ENCODE data around the gene ACTL10. TPM values are rescaled to one million over a fixed set of nuclear protein-coding genes. Genes with fewer than 3 reads are reported as not detected.
A peak's percentile ranks its signal among the peaks of the same experiment; 100 is the strongest.

The ACTL10 gene
- total and polyA plus RNA-seq, 2 of the 13 experiments (the other 11 are each of a cell fraction or from before 2014, with no cell fraction given), result not detected

DNA sequence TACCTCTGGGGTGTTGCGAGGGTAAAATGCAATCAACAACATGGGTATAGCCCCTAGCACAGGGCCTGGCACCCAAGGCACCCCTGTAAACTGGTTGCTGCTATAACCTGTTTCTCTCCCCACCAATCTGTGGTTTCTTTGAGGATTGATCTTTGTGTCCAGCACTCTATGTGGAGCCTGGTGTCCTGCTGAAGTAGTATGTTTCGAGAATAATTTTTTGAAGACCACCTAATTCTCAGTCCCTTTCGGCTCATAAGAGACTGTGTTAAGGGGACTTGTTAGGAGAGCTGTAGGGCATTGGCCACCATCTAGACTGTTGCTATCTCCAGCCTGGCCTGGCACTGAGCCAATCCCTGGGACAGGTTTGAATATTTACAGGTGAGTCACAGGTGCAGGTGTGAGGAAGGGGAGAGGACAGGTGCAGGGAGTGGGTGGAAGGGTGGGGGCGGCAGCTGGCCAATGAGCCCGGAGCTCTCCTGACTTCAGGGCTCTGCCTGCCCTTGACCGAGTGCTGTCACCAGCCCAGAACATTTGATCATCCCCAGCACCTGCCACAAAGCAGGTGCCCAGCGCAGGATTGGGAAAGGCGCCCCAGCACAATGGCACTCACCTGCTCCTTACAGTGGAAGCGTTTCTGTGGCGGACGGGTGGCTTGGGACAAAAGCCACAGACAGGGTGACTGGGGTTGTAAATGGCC lies 12.7 kb upstream of the ACTL10 start (continued):
- TF ChIP-seq FOXP1 (IDR thresholded peaks at IDR 0.05) (no peak), FOXP1 (CRISPR knock-in tag; IDR thresholded peaks at IDR 0.05) (no peak), ZMYM4 (CRISPR knock-in tag; IDR thresholded peaks at IDR 0.05) (no peak), ZHX1 (CRISPR knock-in tag; IDR thresholded peaks at IDR 0.05; ENCODE audit: low read depth) (no peak), ZNF207 (IDR thresholded peaks at IDR 0.05; ENCODE audit: borderline replicate concordance) (no peak), TAF1 (CRISPR knock-in tag; IDR thresholded peaks at IDR 0.05) (0 out of 2 replicates have a peak, but pooled peaks have one; percentile 27), STAT5B (CRISPR knock-in tag; IDR thresholded peaks at IDR 0.05) (no peak), ZNF260 (CRISPR knock-in tag; IDR thresholded peaks at IDR 0.05; ENCODE audit: borderline replicate concordance, low read depth) (no peak), POLR2AphosphoS2 (IDR thresholded peaks at IDR 0.05; ENCODE audit: low read depth, low read length) (no peak; the same call in 1 of the 2 replicates), RXRA (CRISPR knock-in tag; IDR thresholded peaks at IDR 0.05) (no peak), TRIM22 (IDR thresholded peaks at IDR 0.05) (no peak), EEA1 (CRISPR knock-in tag; IDR thresholded peaks at IDR 0.05; ENCODE audit: borderline replicate concordance) (0 out of 2 replicates have a peak, but pooled peaks have one; percentile 8)
- TF ChIP-seq, protein P1, sequence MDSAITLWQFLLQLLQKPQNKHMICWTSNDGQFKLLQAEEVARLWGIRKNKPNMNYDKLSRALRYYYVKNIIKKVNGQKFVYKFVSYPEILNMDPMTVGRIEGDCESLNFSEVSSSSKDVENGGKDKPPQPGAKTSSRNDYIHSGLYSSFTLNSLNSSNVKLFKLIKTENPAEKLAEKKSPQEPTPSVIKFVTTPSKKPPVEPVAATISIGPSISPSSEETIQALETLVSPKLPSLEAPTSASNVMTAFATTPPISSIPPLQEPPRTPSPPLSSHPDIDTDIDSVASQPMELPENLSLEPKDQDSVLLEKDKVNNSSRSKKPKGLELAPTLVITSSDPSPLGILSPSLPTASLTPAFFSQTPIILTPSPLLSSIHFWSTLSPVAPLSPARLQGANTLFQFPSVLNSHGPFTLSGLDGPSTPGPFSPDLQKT (CRISPR knock-in tag; IDR thresholded peaks at IDR 0.05; ENCODE audit: borderline replicate concordance), result no peak
- TF ChIP-seq, protein P2, sequence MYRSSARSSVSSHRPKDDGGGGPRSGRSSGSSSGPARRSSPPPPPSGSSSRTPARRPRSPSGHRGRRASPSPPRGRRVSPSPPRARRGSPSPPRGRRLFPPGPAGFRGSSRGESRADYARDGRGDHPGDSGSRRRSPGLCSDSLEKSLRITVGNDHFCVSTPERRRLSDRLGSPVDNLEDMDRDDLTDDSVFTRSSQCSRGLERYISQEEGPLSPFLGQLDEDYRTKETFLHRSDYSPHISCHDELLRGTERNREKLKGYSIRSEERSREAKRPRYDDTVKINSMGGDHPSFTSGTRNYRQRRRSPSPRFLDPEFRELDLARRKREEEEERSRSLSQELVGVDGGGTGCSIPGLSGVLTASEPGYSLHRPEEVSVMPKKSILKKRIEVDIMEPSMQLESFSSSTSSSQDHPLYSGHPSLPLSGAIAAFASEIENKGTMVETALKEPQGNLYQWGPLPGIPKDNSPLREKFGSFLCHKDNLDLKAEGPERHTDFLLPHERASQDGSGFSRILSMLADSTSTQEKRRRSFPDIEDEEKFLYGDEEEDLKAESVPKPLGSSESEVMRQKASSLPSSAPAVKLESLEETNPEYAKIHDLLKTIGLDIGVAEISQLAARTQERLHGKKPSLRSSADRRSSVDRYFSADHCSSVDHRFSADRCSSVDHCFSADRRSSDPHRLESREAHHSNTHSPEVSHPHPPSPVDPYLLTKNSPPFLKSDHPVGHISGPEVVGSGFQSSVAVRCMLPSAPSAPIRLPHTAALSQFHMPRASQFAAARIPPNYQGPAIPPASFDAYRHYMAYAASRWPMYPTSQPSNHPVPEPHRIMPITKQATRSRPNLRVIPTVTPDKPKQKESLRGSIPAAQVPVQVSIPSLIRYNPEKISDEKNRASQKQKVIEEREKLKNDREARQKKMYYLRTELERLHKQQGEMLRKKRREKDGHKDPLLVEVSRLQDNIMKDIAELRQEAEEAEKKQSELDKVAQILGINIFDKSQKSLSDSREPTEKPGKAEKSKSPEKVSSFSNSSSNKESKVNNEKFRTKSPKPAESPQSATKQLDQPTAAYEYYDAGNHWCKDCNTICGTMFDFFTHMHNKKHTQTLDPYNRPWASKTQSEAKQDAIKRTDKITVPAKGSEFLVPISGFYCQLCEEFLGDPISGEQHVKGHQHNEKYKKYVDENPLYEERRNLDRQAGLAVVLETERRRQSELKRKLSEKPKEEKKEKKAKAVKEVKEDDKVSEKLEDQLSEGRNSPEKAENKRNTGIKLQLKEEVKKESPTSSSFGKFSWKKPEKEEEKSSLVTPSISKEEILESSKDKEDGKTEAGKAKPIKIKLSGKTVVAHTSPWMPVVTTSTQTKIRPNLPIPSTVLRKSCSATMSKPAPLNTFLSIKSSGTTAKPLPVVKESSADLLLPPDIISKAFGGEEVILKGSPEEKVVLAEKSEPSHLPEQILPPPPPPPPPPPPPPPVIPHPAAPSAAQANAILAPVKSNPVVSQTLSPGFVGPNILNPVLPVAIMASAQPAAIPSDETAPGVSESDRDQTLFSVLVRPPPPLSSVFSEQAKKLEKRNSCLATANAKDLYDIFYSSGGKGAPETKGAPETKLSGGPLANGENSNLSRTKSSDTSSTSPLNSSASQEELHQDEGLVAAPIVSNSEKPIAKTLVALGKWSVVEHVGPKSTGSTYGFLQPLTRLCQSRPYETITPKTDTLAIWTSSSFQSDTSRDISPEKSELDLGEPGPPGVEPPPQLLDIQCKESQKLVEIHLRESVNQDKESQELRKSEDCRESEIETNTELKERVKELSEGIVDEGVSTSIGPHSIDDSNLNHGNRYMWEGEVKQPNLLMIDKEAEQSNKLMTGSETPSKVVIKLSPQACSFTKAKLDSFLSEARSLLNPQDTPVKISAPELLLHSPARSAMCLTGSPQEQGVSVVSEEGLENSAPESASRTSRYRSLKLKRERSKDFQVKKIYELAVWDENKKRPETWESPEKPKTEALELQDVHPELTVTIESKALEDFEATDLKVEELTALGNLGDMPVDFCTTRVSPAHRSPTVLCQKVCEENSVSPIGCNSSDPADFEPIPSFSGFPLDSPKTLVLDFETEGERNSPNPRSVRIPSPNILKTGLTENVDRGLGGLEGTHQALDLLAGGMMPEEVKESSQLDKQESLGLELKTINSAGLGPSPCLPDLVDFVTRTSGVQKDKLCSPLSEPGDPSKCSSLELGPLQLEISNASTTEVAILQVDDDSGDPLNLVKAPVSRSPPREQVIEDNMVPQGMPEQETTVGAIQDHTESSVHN (CRISPR knock-in tag; IDR thresholded peaks at IDR 0.05), result no peak
- TF ChIP-seq, protein P3, sequence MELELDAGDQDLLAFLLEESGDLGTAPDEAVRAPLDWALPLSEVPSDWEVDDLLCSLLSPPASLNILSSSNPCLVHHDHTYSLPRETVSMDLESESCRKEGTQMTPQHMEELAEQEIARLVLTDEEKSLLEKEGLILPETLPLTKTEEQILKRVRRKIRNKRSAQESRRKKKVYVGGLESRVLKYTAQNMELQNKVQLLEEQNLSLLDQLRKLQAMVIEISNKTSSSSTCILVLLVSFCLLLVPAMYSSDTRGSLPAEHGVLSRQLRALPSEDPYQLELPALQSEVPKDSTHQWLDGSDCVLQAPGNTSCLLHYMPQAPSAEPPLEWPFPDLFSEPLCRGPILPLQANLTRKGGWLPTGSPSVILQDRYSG (CRISPR knock-in tag; IDR thresholded peaks at IDR 0.05), result 0 out of 2 replicates have a peak, but pooled peaks have one; percentile 16
